ENCODE measurements around the gene DDA1.

- TF ChIP-seq POLR2A (IDR thresholded peaks at IDR 0.05) = no peak
- no peak for TF ChIP-seq CTCF (IDR thresholded peaks at IDR 0.05)
Observed at GRCh38 chr19:17309198-17309964, at the start of gene DDA1.

Data from lower leg skin (tissue), 3 donors.